ENCODE measurements around the gene CSPG5.

Gene CSPG5

GRCh38 chr3:47556351-47556750 is 22.3 kb downstream of the CSPG5 start:
- no peak for TF ChIP-seq CTCF (IDR thresholded peaks at IDR 0.05; ENCODE audit: extremely low read depth, insufficient read depth, missing control alignments)
- in situ Hi-C loops (cut with MboI; ENCODE audit: low pct_unique_long_range_greater_than_20kb, low sequenced_read_pairs, unreplicated experiment): no loop called here

GRCh38 chr3:47554335-47554734 is 24.3 kb downstream of the CSPG5 start:
- TF ChIP-seq CTCF (IDR thresholded peaks at IDR 0.05; ENCODE audit: extremely low read depth, insufficient read depth, missing control alignments): no peak
- in situ Hi-C loops (cut with MboI; ENCODE audit: low pct_unique_long_range_greater_than_20kb, low sequenced_read_pairs, unreplicated experiment): no loop called here
- DNase-seq (ENCODE audit: low spot score): no peak

More at GRCh38 chr3:47556351-47556750, 22.3 kb downstream of the CSPG5 start:
- no peak for DNase-seq (ENCODE audit: low spot score)

GRCh38 chr3:47553407-47553806 is 25.3 kb downstream of the CSPG5 start:
- no peak for DNase-seq (ENCODE audit: low spot score)
- TF ChIP-seq CTCF (IDR thresholded peaks at IDR 0.05; ENCODE audit: extremely low read depth, insufficient read depth, missing control alignments): no peak
- in situ Hi-C loops (cut with MboI; ENCODE audit: low pct_unique_long_range_greater_than_20kb, low sequenced_read_pairs, unreplicated experiment): no loop called here

GRCh38 chr3:47542471-47543173 is 36.0 kb downstream of the CSPG5 start:
- DNase-seq (ENCODE audit: low spot score): no peak
- in situ Hi-C loops (cut with MboI; ENCODE audit: low pct_unique_long_range_greater_than_20kb, low sequenced_read_pairs, unreplicated experiment): no loop called here
- TF ChIP-seq CTCF (IDR thresholded peaks at IDR 0.05; ENCODE audit: extremely low read depth, insufficient read depth, missing control alignments): no peak

GRCh38 chr3:47541583-47542108 is 37.0 kb downstream of the CSPG5 start:
- in situ Hi-C loops (cut with MboI; ENCODE audit: low pct_unique_long_range_greater_than_20kb, low sequenced_read_pairs, unreplicated experiment): no loop called here
- no peak for TF ChIP-seq CTCF (IDR thresholded peaks at IDR 0.05; ENCODE audit: extremely low read depth, insufficient read depth, missing control alignments)
- DNase-seq (ENCODE audit: low spot score): no peak

- DNase-seq (ENCODE audit: low spot score): no peak
- no peak for TF ChIP-seq CTCF (IDR thresholded peaks at IDR 0.05; ENCODE audit: extremely low read depth, insufficient read depth, missing control alignments)
- in situ Hi-C loops (cut with MboI; ENCODE audit: low pct_unique_long_range_greater_than_20kb, low sequenced_read_pairs, unreplicated experiment): no loop called here
Observed at GRCh38 chr3:47540281-47540680, 38.4 kb downstream of the CSPG5 start.

Data from GM13977 (cell line).